Left ventricle myocardium superior (tissue), 1 donor: ENCODE measurements around the gene XRCC5. TPM values are rescaled to one million over a fixed set of nuclear protein-coding genes. Genes with fewer than 3 reads are reported as not detected.
A peak's percentile ranks its signal among the peaks of the same experiment; 100 is the strongest.
"Not testable (repeated sequence)": the region's sequence is repeated elsewhere in the genome, so short reads cannot be mapped to it uniquely, and the experiment has no call there.

ENCODE experiments used
- ATAC-seq: fragments of 200-7000 bp; cut with Tn5 transposase; one replicate; pipeline ENCODE4 v1.9.1; 2020; ENCODE audit warnings: mild to moderate bottlenecking, moderate library complexity
- DNase-seq: peaks from one replicate; pipeline ENCODE4 v3.0.0-alpha.2; 2020
- intact Hi-C: fragments of 100-400 bp; cut with micrococcal nuclease; formaldehyde crosslinking; loops from one replicate; pipeline ENCODE4 v1.11.0; 2022
- long read RNA-seq: library from polyadenylated mRNA; unstranded; transcript quantifications from one replicate; pipeline ENCODE4 v2.0.0, GENCODE V29; 2021
- total RNA-seq: library from RNA; stranded (reverse); fragmentation: NEBNext Ultra II Directional; extraction: Animal tissue kit (Norgen Biotek cat#: 25700); gene quantifications from one replicate; pipeline ENCODE4 v1.2.1, GENCODE V29; 2021
- donor health status: DM: no; HTN: yes; CAD: no; lungs with severe emphysema.

The XRCC5 gene
- 129 TPM for total RNA-seq
- long read RNA-seq, transcript XRCC5-201 (21 exons, 3,428 nt): major isoform, 92 of 123 reads
- long read RNA-seq, partial matches to known transcripts: 29 of 123 reads
- long read RNA-seq, other reads (novel, unspliced or antisense): 2 of 123 reads

- intact Hi-C loops: no loop called here
- ATAC-seq (peak; percentile 97), DNase-seq (peak; percentile 98)
Measured at GRCh38 chr2:216108967-216109921, at the start of gene XRCC5. Gene XRCC5, plus strand, starts transcription at chr2:216109348. Its CDS starts 89 bp downstream, at chr2:216109437.

- ATAC-seq (no peak), DNase-seq (no peak)
- intact Hi-C loops: no loop called here
Measured at GRCh38 chr2:216064014-216064630, 45.0 kb upstream of the XRCC5 start.

GRCh38 chr2:216064665-216065064, 44.5 kb upstream of the XRCC5 start:
- DNase-seq: no peak
- intact Hi-C loops: no loop called here
- ATAC-seq: no peak

GRCh38 chr2:216066230-216066629, 42.9 kb upstream of the XRCC5 start:
- DNase-seq (no peak), ATAC-seq (no peak)
- intact Hi-C loops: no loop called here

- no peak for ATAC-seq
- intact Hi-C loops: no loop called here
Measured at GRCh38 chr2:216069028-216069427, 40.1 kb upstream of the XRCC5 start.

GRCh38 chr2:216070195-216070594, 39.0 kb upstream of the XRCC5 start:
- DNase-seq (no peak), ATAC-seq (no peak)
- intact Hi-C loops: no loop called here

More at GRCh38 chr2:216069028-216069427, 40.1 kb upstream of the XRCC5 start:
- no peak for DNase-seq

GRCh38 chr2:216071111-216071851, 37.9 kb upstream of the XRCC5 start:
- intact Hi-C loops: no loop called here
- DNase-seq (no peak), ATAC-seq (no peak)

GRCh38 chr2:216072473-216072872, 36.7 kb upstream of the XRCC5 start:
- ATAC-seq: no peak
- DNase-seq: no peak
- intact Hi-C loops: no loop called here

GRCh38 chr2:216073773-216074172, 35.4 kb upstream of the XRCC5 start:
- DNase-seq (no peak), ATAC-seq (no peak)
- intact Hi-C loops: no loop called here

GRCh38 chr2:216074380-216074779, 34.8 kb upstream of the XRCC5 start:
- intact Hi-C loops: no loop called here
- ATAC-seq (no peak), DNase-seq (no peak)

GRCh38 chr2:216074794-216075193, 34.4 kb upstream of the XRCC5 start:
- DNase-seq (no peak), ATAC-seq (no peak)
- intact Hi-C loops: no loop called here

- DNase-seq (no peak), ATAC-seq (no peak)
- intact Hi-C loops: no loop called here
Measured at GRCh38 chr2:216075510-216076485, 33.4 kb upstream of the XRCC5 start.

- intact Hi-C loops: no loop called here
- DNase-seq (no peak), ATAC-seq (no peak)
Measured at GRCh38 chr2:216078776-216079175, 30.4 kb upstream of the XRCC5 start.

- DNase-seq, intact Hi-C loops, ATAC-seq: not testable (repeated sequence)
Measured at GRCh38 chr2:216080048-216080447, 29.1 kb upstream of the XRCC5 start.

GRCh38 chr2:216081012-216081411, 28.1 kb upstream of the XRCC5 start:
- intact Hi-C loops: no loop called here
- ATAC-seq (no peak), DNase-seq (no peak)

GRCh38 chr2:216081487-216082116, 27.5 kb upstream of the XRCC5 start, which contains the start of the genes PECR and TMEM169:
Gene PECR, minus strand, starts transcription at chr2:216081809. Its CDS starts 68 bp downstream, at chr2:216081741.
Gene TMEM169, plus strand, starts transcription at chr2:216081919. Its CDS starts 14,045 bp downstream, at chr2:216095964.
- intact Hi-C loops: no loop called here
- peak; percentile 90 for DNase-seq
- ATAC-seq: peak; percentile 100

GRCh38 chr2:216082117-216082711, 26.9 kb upstream of the XRCC5 start:
- no peak for DNase-seq
- ATAC-seq: peak; percentile 44
- intact Hi-C loops: no loop called here
